Dermis microvascular lymphatic vessel endothelial cell (primary cell): ENCODE results near the gene RELN. TPM values are rescaled to one million over a fixed set of nuclear protein-coding genes. Genes with fewer than 3 reads are reported as not detected.
"Not testable (repeated sequence)": the region's sequence is repeated elsewhere in the genome, so short reads cannot be mapped to it uniquely, and the experiment has no call there.

Experiments
- DNase-seq, 2 donors: peaks; one replicate each; pipeline versions ENCODE4 v3.0.0 to v3.0.0-alpha.2; 2010; ENCODE audit warnings: low read depth in 2 of 2
- total RNA-seq: library from RNA; depleted of rRNA; stranded (reverse); fragments of >200 nt; gene quantifications from 2 replicates; pipeline ENCODE4 v1.2.1, GENCODE V29; 2014

The RELN gene
- total RNA-seq, 1 donor from 2014 or later: 413 TPM

GRCh38 chr7:103854611-103855010 lies 134.8 kb downstream of the RELN start:
- no peak for DNase-seq

DNA sequence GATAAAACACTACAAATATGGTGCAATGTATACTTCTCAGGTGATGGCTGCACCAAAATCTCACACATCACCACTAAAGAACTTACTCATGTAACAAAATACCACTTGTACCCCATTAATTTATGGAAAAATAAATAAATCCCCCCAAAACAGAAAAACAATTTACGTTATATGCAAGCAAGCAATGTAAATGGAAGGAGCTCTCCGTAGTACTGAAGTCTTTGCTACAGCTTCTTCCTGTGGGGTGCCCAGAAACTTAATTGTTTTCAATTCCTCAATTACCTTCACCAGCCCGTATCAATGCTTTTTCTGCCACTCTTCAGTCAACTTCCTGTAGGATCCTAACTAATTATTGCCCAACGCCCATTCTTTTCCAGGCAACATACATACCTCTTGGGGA lies 138.1 kb downstream of the RELN start:
- DNase-seq: peak in 1 of 2 donors; percentile 50

DNA sequence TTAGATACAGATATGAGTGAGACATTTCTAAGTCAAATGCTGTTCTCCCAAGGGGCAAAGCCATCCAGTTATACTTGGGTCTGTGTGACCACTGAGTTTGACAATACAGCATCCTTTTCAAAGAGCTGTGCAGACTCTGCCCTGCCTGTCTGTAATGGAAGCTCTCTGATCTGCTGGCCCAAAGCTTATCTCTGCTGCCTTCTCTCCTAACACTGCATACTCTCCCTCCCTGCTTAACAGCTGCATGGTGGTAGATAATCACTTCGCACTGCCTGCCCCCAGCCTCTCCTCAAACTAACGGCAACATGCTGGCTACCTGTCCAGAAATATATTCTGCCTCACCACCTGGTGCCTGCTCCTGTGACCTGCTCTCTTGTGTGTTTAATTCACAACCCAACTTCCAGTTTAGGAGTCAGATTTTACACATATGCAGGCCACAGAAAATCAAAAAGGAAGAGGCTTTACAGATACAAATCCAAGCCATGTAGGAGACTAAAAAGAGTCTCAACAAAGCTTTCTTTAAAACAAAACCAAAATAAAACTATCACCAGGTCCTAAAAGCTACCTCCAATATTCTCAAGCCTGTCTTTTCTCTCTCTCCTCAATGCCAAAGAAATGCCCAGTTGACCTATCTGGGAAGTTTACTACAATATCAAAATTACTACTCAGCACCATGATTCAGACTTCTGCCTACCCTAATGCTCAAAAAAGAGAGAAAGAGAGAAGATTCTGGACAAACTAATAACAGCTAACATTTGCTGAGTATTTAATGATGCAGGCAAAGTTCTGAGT lies 145.6 kb downstream of the RELN start:
- DNase-seq: no peak

DNA sequence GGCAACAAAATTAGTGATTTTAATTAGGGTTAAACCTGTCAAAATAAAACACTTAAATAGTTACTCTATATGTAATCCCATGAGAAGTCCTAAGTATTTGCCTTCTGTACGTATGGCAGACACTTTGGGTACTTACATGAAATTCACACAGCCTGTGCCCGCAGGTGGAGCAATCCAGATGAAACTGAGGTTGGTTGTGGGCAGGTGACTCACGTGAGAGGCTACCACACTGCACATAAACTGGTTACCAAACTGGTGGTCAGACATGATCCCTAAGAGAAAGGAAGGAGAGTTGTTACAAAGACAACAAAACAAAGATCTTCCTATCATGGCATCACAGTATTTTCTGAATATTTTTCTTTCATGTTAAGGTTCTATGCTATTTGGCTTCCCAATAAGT lies 156.1 kb downstream of the RELN start:
- no peak for DNase-seq

DNA sequence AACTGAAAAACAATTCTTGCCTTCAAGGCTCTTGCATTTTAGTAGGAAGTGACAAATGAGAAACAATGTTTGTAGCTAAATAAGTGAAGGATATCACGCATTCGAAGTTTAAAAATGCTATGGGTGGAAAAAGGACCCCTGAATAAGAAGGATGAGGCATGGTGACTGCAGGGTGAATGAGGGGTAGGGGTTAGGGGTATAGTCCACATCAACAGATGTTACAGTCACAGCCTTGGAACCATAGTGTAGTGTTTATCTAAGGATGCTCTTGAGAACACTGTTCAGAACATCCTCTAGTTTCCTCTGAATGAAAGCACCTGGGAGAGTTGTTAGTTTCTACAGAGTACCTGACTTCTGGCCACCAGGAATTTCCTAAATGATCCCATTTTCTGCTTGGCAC lies 157.0 kb downstream of the RELN start:
- no peak for DNase-seq

- DNase-seq: no peak
Observed at GRCh38 chr7:103824251-103824650, 165.2 kb downstream of the RELN start.

DNA sequence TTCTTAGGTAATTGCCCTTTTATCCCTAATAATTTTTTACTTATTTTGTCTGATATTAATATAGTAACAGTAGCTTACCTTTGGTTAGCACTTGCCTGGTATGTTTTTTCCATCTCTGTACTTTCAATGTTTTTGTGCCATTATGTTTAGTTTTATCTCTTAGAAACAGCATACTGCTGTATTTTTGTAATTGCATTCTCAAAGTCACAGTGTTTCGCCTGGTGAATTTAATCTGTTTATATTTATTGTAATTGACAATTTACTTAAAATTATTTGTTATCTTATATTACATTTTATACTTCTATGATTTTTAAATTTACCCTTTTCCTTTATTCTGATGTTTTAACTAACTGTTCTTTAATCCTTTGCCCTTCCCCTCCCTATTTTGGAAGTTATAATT lies 166.4 kb downstream of the RELN start:
- DNase-seq: no peak

DNA sequence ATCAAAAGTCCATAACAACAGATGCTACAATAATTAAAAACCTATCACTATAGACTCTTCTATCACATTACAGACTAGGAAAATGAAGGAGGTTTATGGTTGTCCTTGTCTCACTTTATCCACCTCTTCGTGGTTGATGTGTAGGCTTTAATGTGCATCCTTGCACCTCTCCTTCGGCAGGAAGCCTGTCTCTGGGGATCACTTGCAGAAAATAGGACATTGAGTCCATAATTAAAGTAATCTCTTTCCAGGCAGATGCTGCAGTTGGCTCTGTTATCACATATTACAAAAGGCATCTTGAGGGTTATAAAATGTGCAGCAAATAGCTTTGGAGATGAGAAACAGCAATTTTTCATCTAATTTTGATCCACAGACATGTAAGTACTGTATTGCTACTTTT lies 168.4 kb downstream of the RELN start:
- DNase-seq: no peak

GRCh38 chr7:103815972-103816371 lies 173.5 kb downstream of the RELN start:
- not testable (repeated sequence) for DNase-seq

GRCh38 chr7:103813970-103814369 lies 175.5 kb downstream of the RELN start:
- no peak for DNase-seq

GRCh38 chr7:103811997-103812396 lies 177.5 kb downstream of the RELN start:
- DNase-seq: no peak

DNA sequence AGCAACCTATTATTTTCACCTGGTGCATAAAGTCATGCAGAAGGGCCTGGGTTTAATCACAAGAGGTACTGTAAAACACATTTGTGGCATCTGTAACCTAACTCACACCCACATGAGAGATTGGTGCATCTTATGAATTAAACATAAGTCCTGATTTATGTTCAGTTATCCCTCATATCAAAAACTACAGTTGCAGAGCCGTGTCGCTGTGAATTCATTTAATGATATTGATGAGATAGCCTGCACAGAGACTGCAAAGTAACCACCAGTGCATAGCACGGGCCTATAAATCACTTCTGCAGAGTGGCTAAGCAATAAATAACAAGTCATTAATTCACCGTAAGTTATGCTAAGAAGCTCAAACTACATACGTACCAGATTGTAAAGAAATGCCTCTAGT lies 178.2 kb downstream of the RELN start:
- no peak for DNase-seq

DNA sequence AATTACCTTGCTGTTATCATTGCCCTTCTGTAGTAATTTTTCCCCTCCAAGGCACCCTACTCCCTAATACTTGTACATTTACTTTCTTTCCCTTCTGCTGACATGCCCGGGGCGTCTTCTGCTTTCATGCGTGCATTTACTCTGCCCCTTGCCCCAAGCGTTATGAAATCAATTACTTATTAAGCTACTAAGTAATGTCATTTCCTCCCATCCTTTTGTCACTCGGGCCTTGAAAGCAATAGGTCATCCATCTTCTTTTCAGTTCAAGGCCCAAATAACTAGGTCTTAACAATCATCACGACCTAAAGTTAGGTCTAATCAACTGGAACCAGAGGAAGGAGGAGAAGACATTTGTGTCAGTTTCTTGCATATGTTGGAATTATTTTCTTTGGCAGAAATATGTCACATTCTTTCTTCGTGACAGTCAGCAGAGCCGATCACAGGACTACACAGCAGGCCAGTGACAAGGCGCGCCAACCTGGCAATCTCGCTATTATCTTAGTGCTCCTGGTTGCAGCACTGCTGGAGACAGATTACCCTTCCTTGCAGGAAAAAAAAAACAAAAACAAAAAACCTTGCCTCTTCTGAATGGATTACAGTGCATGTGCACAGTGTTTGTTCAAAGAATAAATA lies 179.2 kb downstream of the RELN start:
- DNase-seq: no peak

GRCh38 chr7:103809229-103809994 lies 180.0 kb downstream of the RELN start:
- DNase-seq: no peak

- DNase-seq: no peak
Observed at GRCh38 chr7:103805346-103805745, 184.1 kb downstream of the RELN start.

- DNase-seq: no peak
Observed at GRCh38 chr7:103803631-103804030, 185.8 kb downstream of the RELN start.

DNA sequence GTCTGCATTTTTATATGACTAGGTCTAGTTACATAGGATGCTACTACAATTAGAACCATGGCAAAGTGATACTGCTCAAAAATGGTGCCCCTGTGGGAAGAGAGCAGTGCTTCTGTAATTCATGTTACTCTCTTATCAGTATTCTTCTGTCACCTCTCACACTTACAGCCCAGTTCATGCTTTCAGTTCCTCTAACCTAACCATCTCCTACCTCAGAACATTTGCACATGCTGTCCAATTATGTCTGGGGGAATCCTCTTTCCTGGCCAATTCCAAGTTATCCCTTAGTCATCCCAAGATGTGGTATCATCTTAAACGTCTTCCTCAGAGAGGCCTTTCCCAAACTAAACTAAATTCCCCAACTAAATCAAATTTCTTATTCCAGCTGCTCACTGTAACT lies 190.2 kb downstream of the RELN start:
- no peak for DNase-seq

GRCh38 chr7:103797647-103798307 lies 191.7 kb downstream of the RELN start:
- DNase-seq: no peak

DNA sequence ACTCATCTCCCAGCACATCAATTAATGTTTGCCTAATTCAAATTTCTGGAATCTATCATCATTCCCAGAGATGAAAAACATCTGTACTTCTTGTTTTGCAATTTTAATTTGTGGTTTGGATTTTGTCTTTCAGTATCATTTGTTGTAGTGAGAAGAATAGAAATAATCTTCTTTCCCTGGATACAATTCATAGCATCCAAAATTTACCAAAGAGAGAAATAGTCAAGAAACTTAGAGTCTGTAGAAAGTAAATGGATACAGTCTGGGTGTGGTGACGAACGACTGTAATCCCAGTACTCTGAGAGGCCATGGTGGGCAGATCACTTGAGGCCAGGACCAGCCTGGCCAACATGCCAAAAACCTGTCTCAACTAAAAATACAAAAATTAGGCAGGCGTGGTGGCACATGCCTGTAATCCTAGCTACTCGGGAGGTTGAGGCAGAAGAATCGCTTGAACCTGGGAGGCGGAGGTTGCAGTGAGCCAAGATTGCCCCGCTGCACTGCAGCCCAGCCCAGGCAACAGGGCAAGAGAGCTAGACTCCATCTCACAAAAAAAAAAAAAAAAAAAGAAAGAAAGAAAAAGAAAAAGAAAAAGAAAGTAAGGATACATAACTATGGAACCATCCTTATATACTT lies 193.0 kb downstream of the RELN start:
- DNase-seq: no peak

DNA sequence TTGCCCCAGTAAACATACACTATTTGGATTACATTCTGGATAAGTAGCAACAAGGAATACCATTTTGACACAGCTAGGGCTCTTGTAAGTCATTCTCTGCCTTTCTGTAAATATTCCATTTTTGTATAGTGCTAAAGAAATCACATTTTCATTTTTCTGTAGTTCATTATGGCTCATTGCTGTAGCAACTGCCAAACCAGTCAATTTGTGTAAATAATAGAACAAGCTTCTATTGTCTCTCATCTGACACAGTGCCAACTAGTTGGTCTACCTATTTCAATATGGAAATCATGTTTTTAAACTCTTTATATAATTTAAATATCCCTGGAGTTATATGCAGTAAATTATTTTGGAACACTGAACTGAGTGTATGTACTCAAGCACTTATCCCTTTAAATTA lies 193.7 kb downstream of the RELN start:
- peak; percentile 76 to 83 for DNase-seq

DNA sequence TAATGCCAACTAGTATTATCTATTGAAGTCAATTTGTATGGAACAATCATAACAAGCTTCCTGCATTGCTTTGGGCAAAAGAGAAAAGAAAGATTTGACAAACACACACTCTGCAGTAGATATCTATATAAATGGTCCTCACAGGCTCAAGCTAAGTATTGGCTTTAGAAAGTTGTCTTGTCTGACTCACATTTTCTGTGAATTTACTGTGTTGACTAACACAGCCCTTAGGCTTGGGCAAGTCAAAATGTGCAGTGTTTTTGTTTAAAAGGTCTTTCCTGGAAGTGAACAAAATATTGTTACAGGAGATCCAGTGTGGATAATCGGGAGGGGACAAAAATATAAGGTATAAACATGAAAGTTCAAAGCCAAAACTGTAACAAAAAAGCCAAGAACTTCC lies 194.4 kb downstream of the RELN start:
- peak; percentile 31 to 55 for DNase-seq
